K562 (cell line): ENCODE measurements around the gene FUT9. TPM values are rescaled to one million over a fixed set of nuclear protein-coding genes. Genes with fewer than 3 reads are reported as not detected.

Source experiments
- ATAC-seq: fragments of 200-7000 bp; cut with Tn5 transposase; 3 replicates; pipeline ENCODE4 v1.9.1; 2020; ENCODE audit warnings: moderate library complexity
- BruUV-seq: library from RNA; stranded (reverse); fragments of 400-500 nt; replicated peaks from 2 replicates; lab custom pipeline; 2021; lab: Mats Ljungman, UMichigan
- CTCF ChIA-PET: fragments of 300-600 bp; formaldehyde crosslinking; extraction: SDS; loops from one replicate; lab custom pipeline; 2021; ENCODE audit warnings: low intra/inter-chr PET ratio; lab: Yijun Ruan, JAX
- POLR2A ChIA-PET: fragments of 300-600, 350-650 bp; sonication (Branson Sonifier 250); formaldehyde crosslinking; extraction: SDS; loops from one replicate; lab custom pipeline; 2021; ENCODE audit warnings: antibody characterized with exemption, inconsistent platforms; lab: Yijun Ruan, JAX
- DNase-seq, 4 experiments: peaks; one replicate each; pipeline versions ENCODE4 v3.0.0 to v3.0.0-alpha.2; 2011 to 2018; ENCODE audit warnings: low spot score in 3 of 4, mixed read lengths in 3 of 4; ENCODE audit errors: extremely low read depth in 1 of 4
- FAIRE-seq: peaks from 2 replicates; lab custom pipeline; 2011; peaks lifted over from hg19 to GRCh38; lab: Jason Lieb, UNC
- H2AFZ ChIP-seq: 2 replicates; pipeline ENCODE4 v1.6.0; 2011; ENCODE audit warnings: low read depth, low read length, control low read depth, inconsistent platforms
- H3K27ac ChIP-seq: fragments of 200-600 bp; 3 replicates; pipeline ENCODE4 v1.8.0; 2011; ENCODE audit warnings: low read depth, mild to moderate bottlenecking, control low read depth, inconsistent platforms, low read length, moderate library complexity, mixed read lengths; ENCODE audit errors: extremely low read depth
- H3K27me3 ChIP-seq, 2 experiments: fragments of 300-600 bp in 1 of 2; 2 replicates in 1 of 2; 3 replicates in 1 of 2; pipeline versions ENCODE4 v1.6.0 to v1.8.0; 2011; ENCODE audit warnings: inconsistent platforms in 2 of 2, low read length in 2 of 2, mild to moderate bottlenecking in 1 of 2, mixed read lengths in 1 of 2, moderate library complexity in 1 of 2; ENCODE audit not compliant: control insufficient read depth in 2 of 2, insufficient read depth in 2 of 2
- H3K36me3 ChIP-seq: fragments of 300-600 bp; 3 replicates; pipeline ENCODE4 v1.8.0; 2011; ENCODE audit warnings: mild to moderate bottlenecking, low read length, inconsistent platforms; ENCODE audit not compliant: control insufficient read depth, insufficient read depth
- H3K4me1 ChIP-seq, 2 experiments: fragments of 200-600 bp in 1 of 2; replicated peaks in 1 of 2; 2 replicates in 1 of 2; 3 replicates in 1 of 2; pipeline versions ENCODE4 v1.5.1 to v1.8.0; 2011; ENCODE audit warnings: inconsistent platforms in 2 of 2, low read length in 2 of 2, mild to moderate bottlenecking in 1 of 2, mixed read lengths in 1 of 2, moderate library complexity in 1 of 2; ENCODE audit not compliant: control insufficient read depth in 2 of 2, insufficient read depth in 2 of 2
- H3K4me2 ChIP-seq: 2 replicates; pipeline ENCODE4 v1.6.1; 2011; ENCODE audit warnings: low read length, control low read depth, inconsistent platforms, mixed read lengths; ENCODE audit not compliant: insufficient read depth
- H3K4me3 ChIP-seq: fragments of 200-600 bp; sonication (generic), shearing (Covaris generic); 2 replicates; pipeline ENCODE4 v1.5.1; 2016; ENCODE audit warnings: control low read depth, inconsistent platforms
- H3K79me2 ChIP-seq: fragments of 200-600 bp; 3 replicates; pipeline ENCODE4 v1.8.0; 2011; ENCODE audit warnings: low read length, inconsistent platforms; ENCODE audit not compliant: control insufficient read depth, insufficient read depth
- H3K9ac ChIP-seq, 2 experiments: 2 replicates each; pipeline versions ENCODE4 v1.6.0 to v1.6.1; 2011; ENCODE audit warnings: low read depth in 2 of 2, low read length in 2 of 2, control low read depth in 1 of 2, inconsistent platforms in 1 of 2, mild to moderate bottlenecking in 1 of 2, mixed read lengths in 1 of 2; ENCODE audit not compliant: insufficient read depth in 1 of 2
- H3K9me1 ChIP-seq: one replicate; pipeline ENCODE4 v1.6.0; 2011; ENCODE audit warnings: inconsistent platforms, mild to moderate bottlenecking, low read length, moderate library complexity; ENCODE audit not compliant: control insufficient read depth, insufficient read depth
- H3K9me3 ChIP-seq: replicated peaks from 2 replicates; pipeline ENCODE4 v1.5.1; 2011; ENCODE audit warnings: low read depth, low read length, inconsistent platforms; ENCODE audit not compliant: control insufficient read depth, insufficient read depth
- H4K20me1 ChIP-seq: replicated peaks from 2 replicates; pipeline ENCODE4 v1.6.1; 2011; ENCODE audit warnings: low read length, inconsistent platforms, mixed read lengths; ENCODE audit not compliant: control insufficient read depth, insufficient read depth
- HOMEZ ChIP-seq: fragments of 250-450 bp; sonication (Bioruptor Pico); IDR thresholded peaks from 2 replicates; pipeline ENCODE4 v1.4.0; 2020; ENCODE audit warnings: mild to moderate bottlenecking, moderate library complexity
- JUNB ChIP-seq: fragments of 450-650 bp; formaldehyde crosslinking; conservative IDR thresholded peaks from 2 replicates; pipeline ENCODE4 v1.4.0; 2020; ENCODE audit warnings: mild to moderate bottlenecking
- RBM34 ChIP-seq: fragments of 200-400 bp; formaldehyde crosslinking; IDR thresholded peaks from 2 replicates; pipeline ENCODE4 v1.6.1; 2018; ENCODE audit warnings: low read length, borderline replicate concordance; ENCODE audit not compliant: insufficient read depth
- SAFB2 ChIP-seq: fragments of 200-400 bp; formaldehyde crosslinking; IDR thresholded peaks from 2 replicates; pipeline ENCODE4 v1.6.1; 2018; ENCODE audit warnings: borderline replicate concordance, low read length, low read depth, moderate library complexity; ENCODE audit not compliant: severe bottlenecking
- SNIP1 ChIP-seq: fragments of 450-650 bp; IDR thresholded peaks from 2 replicates; pipeline ENCODE4 v1.7.1; 2017; ENCODE audit warnings: low read depth, mild to moderate bottlenecking
- TAL1 ChIP-seq: fragments of 450-650 bp; IDR thresholded peaks from 2 replicates; pipeline ENCODE4 v1.6.1; 2016; ENCODE audit warnings: mild to moderate bottlenecking
- ZNF165 ChIP-seq: fragments of 250-450 bp; sonication (Bioruptor Pico); IDR thresholded peaks from 2 replicates; pipeline ENCODE4 v1.4.0; 2020; ENCODE audit warnings: borderline replicate concordance
- ZNF280B ChIP-seq: fragments of 250-450 bp; sonication (Bioruptor Pico); IDR thresholded peaks from 2 replicates; pipeline ENCODE4 v1.5.1; 2021; ENCODE audit warnings: mild to moderate bottlenecking
- WGBS: fragments of 100-300 bp; shearing (Covaris generic); methylation state at CpG from one replicate; pipeline ENCODE4 v1.1.6; 2016; ENCODE audit warnings: low coverage, mixed read lengths; ENCODE audit not compliant: insufficient coverage; ENCODE audit errors: missing lambda C conversion rate; 5-methylcytosine and 5-hydroxymethylcytosine counted together
- in situ Hi-C: fragments of 300-500 bp; cut with MboI; formaldehyde crosslinking; loops from 4 replicates; pipeline ENCODE4 v1.15.0; 2018; ENCODE audit warnings: inconsistent platforms, mixed read lengths
- intact Hi-C: fragments of 100-400 bp; cut with micrococcal nuclease; formaldehyde crosslinking; loops from 2 replicates; pipeline ENCODE4 v1.14.2; 2022
- polyA plus RNA-seq, 8 experiments: library from polyadenylated mRNA; depleted of rRNA in 4 of 8; stranded (reverse) in 5 of 8; unstranded in 3 of 8; fragments of >200 nt; fragmentation: Nextera tagmentation in 2 of 8; fragmentation: Illumina TruSeq in 1 of 8; extraction: Ambion mirVana in 2 of 8; extraction: Trizol in 1 of 8; gene quantifications; 2 replicates each; pipeline versions ENCODE4 v1.2.1 to v1.2.3, GENCODE V29; 2011 to 2014; ENCODE audit warnings: inconsistent platforms in 1 of 8, missing spikeins in 1 of 8
- total RNA-seq, 7 experiments: library from RNA; depleted of rRNA in 6 of 7; stranded (reverse); fragments of >200 nt in 6 of 7; fragmentation: Illumina TruSeq in 2 of 7; extraction: Trizol in 2 of 7; gene quantifications; 2 replicates each; pipeline versions ENCODE4 v1.2.1 to v1.2.3, GENCODE V29; 2011 to 2021; ENCODE audit warnings: low replicate concordance in 1 of 7
- TF ChIP-seq, protein P1 (sequence below), 2 experiments: fragments of 450-650 bp in 1 of 2; sonication (generic) in 1 of 2; formaldehyde crosslinking in 1 of 2; IDR thresholded peaks in 1 of 2; conservative IDR thresholded peaks in 1 of 2; 2 replicates each; pipeline versions ENCODE4 v1.6.1 to v1.8.1; 2016 to 2023; ENCODE audit warnings: mild to moderate bottlenecking in 2 of 2, moderate library complexity in 2 of 2, inconsistent platforms in 1 of 2, missing genetic modification reagents in 1 of 2
- TF ChIP-seq, protein P2 (sequence below): fragments of 250-450 bp; sonication (Bioruptor Pico); IDR thresholded peaks from 2 replicates; pipeline ENCODE4 v1.5.0; 2020; ENCODE audit warnings: mild to moderate bottlenecking, borderline replicate concordance

Gene FUT9
- total and polyA plus RNA-seq, 9 of the 15 experiments (the other 6 are each of a cell fraction or from before 2014, with no cell fraction given): not detected

- Histone ChIP-seq H3K27ac (no peak overlapping the region), H2AFZ (no peak overlapping the region), H3K79me2 (no peaks in the 10 kb centered on the region), H3K36me3 (no peaks in the 10 kb centered on the region), H3K4me1 (no peaks in the 10 kb centered on the region), H3K9me3 (no peaks in the 10 kb centered on the region), H3K9ac (no peak overlapping the region), H3K27me3 (no peaks in the 10 kb centered on the region), H4K20me1 (no peaks in the 10 kb centered on the region), H3K4me3 (no peak overlapping the region), H3K4me2 (no peak overlapping the region), H3K9me1 (no peaks in the 10 kb centered on the region)
- no peak for TF ChIP-seq HOMEZ
- TF ChIP-seq, protein P1, sequence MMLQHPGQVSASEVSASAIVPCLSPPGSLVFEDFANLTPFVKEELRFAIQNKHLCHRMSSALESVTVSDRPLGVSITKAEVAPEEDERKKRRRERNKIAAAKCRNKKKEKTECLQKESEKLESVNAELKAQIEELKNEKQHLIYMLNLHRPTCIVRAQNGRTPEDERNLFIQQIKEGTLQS (IDR thresholded peaks at IDR 0.05): no peak
- TF ChIP-seq, protein P1 (CRISPR knock-in tag; conservative IDR thresholded peaks at IDR 0.05): no peak
- DNase-seq (no peak), ATAC-seq (no peak), FAIRE-seq (no peak)
- ChIA-PET POLR2A (no interaction called here), CTCF (no interaction called here)
- intact Hi-C loops: no loop called here
- in situ Hi-C loops: no loop called here
- no TSS peak for BruUV-seq
Measured at GRCh38 chr6:96212066-96212465, 196.3 kb downstream of the FUT9 start.

DNA sequence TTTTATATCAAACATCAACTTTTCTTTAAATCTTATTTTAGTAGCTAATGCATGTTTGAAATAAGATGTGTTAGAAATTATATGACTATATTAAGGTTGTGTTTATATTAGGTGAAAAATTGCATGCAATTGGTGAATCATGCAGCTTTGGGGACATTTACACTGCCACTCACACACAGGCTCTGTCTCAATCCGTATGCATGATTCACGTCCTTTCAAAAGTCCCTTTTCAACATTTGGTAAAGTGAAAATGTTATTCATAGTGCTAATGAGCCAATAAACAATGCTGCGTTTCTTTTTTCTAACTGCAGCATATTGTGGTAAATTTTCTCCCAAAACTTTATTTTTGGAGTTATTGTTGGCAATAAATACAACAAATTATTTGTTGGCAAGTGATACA is 198.0 kb downstream of the FUT9 start:
- Histone ChIP-seq H3K9me1 (no peaks in the 10 kb centered on the region), H3K27me3 (no peaks in the 10 kb centered on the region), H3K4me2 (no peak overlapping the region), H3K79me2 (no peaks in the 10 kb centered on the region), H3K36me3 (no peaks in the 10 kb centered on the region), H3K4me1 (no peaks in the 10 kb centered on the region), H3K9me3 (no peaks in the 10 kb centered on the region), H3K4me3 (no peak overlapping the region), H3K27ac (no peak overlapping the region), H3K9ac (no peak overlapping the region), H2AFZ (no peak overlapping the region), H4K20me1 (no peaks in the 10 kb centered on the region)
- no TSS peak for BruUV-seq
- CTCF ChIA-PET: no interaction called here
- in situ Hi-C loops (no loop called here), intact Hi-C loops (no loop called here)
- DNase-seq (no peak), ATAC-seq (no peak), FAIRE-seq (no peak)
- 0% methylated on average over 3 of the region's 3 CpGs for WGBS
- POLR2A ChIA-PET: no interaction called here
- TF ChIP-seq ZNF280B (no peak), SNIP1 (no peak), ZNF165 (CRISPR knock-in tag) (no peak), SAFB2 (no peak), JUNB (no peak), RBM34 (no peak), TAL1 (no peak)
- TF ChIP-seq, protein P2, sequence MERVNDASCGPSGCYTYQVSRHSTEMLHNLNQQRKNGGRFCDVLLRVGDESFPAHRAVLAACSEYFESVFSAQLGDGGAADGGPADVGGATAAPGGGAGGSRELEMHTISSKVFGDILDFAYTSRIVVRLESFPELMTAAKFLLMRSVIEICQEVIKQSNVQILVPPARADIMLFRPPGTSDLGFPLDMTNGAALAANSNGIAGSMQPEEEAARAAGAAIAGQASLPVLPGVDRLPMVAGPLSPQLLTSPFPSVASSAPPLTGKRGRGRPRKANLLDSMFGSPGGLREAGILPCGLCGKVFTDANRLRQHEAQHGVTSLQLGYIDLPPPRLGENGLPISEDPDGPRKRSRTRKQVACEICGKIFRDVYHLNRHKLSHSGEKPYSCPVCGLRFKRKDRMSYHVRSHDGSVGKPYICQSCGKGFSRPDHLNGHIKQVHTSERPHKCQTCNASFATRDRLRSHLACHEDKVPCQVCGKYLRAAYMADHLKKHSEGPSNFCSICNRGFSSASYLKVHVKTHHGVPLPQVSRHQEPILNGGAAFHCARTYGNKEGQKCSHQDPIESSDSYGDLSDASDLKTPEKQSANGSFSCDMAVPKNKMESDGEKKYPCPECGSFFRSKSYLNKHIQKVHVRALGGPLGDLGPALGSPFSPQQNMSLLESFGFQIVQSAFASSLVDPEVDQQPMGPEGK: no peak
